ENCODE data around the gene CBX2. TPM values are rescaled to one million over a fixed set of nuclear protein-coding genes. Genes with fewer than 3 reads are reported as not detected.

The CBX2 gene
- total RNA-seq = 1 to 10 TPM; 2.8 to 3.3 TPM

DNA sequence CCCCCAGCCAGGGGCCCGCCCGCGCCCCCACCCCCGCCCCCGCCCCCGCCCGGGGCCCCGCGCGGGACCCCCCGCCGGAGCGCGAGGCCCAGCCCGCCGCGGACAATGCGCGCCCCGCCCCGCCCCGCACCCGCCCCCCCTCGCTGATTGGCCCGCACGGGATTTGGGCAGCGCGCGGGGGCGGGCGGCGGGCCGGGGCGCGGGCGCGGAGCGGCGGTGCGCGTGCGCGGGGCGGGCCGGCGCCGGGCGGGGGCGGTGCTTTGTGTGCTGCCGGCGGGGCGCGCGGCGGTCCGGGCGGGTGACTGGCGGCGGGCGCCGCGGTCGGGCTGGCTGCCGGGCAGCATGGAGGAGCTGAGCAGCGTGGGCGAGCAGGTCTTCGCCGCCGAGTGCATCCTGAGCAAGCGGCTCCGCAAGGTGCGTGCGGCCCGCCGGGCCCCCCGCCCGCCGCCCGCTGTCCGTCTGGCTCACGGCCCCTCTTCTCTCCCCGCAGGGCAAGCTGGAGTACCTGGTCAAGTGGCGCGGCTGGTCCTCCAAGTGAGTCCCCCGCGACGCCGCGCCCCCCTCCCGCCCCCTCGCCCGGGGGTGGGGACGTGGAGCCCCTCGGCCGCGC is at the start of gene CBX2:
TSS of gene CBX2 (plus strand) at position 255 of the 610 bp plus-strand sequence. CDS start at position 343, 88 bp downstream.
- peaks cover 5 to 6% of the 10 kb centered on the region in 2 donors for H3K36me3 Mint-ChIP-seq
- DNase-seq (ENCODE audit: low spot score in 2 of 2) (peak; percentile 89 to 90), ATAC-seq (peak; percentile 88 to 95)
- no peaks in the 10 kb centered on the region for H3K9me3 Mint-ChIP-seq
- H3K27ac Mint-ChIP-seq = peak within 1 kb of the TSS in 1 of 2 donors; percentile 82

DNA sequence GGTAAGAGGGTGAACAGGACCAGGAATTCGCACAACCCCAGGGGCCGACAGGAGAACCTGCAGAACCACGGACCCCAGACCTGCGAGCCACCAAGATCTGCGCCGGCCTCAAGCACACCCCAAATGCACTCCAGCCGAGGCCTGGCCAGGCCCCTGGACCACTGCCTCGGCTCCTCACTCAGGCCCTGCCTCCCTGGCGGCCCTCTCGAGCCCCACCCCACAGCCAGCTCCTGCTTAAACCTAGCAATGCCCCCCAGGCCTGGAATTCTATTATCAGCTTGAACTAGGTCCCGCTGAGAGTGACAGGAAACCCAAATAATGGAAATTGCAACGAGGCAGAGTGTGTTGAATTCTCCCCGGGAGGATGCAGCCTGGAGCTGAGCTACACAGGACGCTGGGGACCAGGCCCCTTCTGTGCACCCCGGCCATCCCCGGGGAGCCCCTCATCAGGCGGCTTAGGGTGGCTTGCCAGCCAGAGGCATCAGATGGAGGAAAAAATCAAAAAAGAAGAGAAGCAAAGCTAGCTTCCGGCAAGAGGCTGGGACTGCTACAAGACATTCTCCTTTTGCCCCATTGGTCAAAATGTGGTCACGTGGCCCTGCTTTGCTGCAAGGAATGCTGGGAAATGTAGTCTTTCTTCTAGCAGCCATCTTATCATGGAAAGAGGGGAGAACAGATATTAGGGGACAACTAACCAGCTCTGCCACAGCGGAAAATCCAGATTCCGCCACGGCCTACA is 49.6 kb upstream of the CBX2 start:
- DNase-seq (ENCODE audit: low spot score in 2 of 2) (peak; percentile 84 to 85), ATAC-seq (peak; percentile 92)
- H3K36me3 Mint-ChIP-seq = no peaks in the 10 kb centered on the region
- H3K9me3 Mint-ChIP-seq = peaks cover 0 to 3% of the 10 kb centered on the region in 2 donors
- H3K27ac Mint-ChIP-seq = peak overlapping the region; percentile 84 to 97

GRCh38 chr17:79728908-79729471 is 49.0 kb upstream of the CBX2 start:
- Mint-ChIP-seq H3K9me3 (peaks cover 0 to 3% of the 10 kb centered on the region in 2 donors), H3K36me3 (no peaks in the 10 kb centered on the region), H3K27ac (peak overlapping the region; percentile 84 to 87)
- DNase-seq (ENCODE audit: low spot score in 2 of 2) (no peak), ATAC-seq (peak in 1 of 2 donors; percentile 24)

DNA sequence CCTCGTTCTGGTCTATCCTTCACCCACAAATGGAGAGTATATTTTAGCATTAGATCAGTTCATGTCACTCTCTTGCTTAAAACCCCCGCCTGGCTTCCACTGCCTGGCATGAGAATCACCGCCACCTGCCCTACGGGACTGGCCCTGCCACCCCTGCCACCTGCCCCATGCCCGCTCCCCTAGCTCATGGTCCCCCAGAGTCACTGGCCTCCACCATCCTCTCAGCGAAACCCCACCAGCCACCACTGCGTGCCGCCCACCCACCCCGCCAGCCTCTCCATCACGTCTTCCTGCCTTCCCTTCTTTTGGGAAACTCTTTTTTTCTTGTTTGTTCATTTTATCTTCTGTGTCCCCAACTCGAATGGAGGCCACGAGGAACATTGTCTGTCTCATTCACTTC is 48.2 kb upstream of the CBX2 start:
- ATAC-seq (no peak), DNase-seq (ENCODE audit: low spot score in 2 of 2) (no peak)
- H3K9me3 Mint-ChIP-seq = peaks cover 0 to 3% of the 10 kb centered on the region in 2 donors
- H3K36me3 Mint-ChIP-seq = no peaks in the 10 kb centered on the region
- no peak overlapping the region for H3K27ac Mint-ChIP-seq

GRCh38 chr17:79730437-79730768 is 47.5 kb upstream of the CBX2 start:
- ATAC-seq (no peak), DNase-seq (ENCODE audit: low spot score in 2 of 2) (no peak)
- Mint-ChIP-seq H3K36me3 (no peaks in the 10 kb centered on the region), H3K9me3 (peaks cover 0 to 3% of the 10 kb centered on the region in 2 donors), H3K27ac (no peak overlapping the region)

DNA sequence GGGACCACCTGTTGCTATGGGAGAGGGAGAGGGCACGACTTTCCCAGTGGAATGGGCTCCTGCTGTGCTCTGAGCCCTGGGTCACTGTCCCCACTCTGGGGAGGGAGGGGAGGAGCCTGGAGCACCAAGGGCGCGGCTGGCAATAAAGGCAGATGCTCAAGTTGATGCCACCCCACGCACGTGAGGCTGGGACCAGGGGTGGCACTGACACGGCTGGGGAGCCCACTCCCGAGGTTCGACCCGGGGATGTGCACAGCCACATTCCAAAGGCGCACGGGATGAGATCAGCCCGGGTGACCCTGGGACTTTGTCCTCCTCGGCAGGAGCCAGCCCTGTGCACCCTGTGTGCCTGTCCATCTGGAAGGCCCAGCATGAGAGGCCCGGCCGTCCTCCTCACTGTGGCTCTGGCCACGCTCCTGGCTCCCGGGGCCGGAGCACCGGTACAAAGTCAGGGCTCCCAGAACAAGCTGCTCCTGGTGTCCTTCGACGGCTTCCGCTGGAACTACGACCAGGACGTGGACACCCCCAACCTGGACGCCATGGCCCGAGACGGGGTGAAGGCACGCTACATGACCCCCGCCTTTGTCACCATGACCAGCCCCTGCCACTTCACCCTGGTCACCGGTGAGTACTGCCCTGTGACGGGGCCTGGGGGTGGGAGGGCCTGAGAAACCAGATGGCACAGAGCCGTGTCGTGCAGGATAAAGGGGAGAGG is 47.0 kb upstream of the CBX2 start, which contains the start of gene ENPP7:
TSS of gene ENPP7 (plus strand) at position 175 of the 715 bp plus-strand sequence. CDS start at position 372, 197 bp downstream.
- DNase-seq (ENCODE audit: low spot score in 2 of 2) = no peak
- peaks cover 0 to 3% of the 10 kb centered on the region in 2 donors for H3K9me3 Mint-ChIP-seq
- ATAC-seq = no peak
- H3K27ac Mint-ChIP-seq = no peak within 1 kb of the TSS
- H3K36me3 Mint-ChIP-seq = no peaks in the 10 kb centered on the region

- DNase-seq (ENCODE audit: low spot score in 2 of 2) (no peak), ATAC-seq (no peak)
- H3K27ac Mint-ChIP-seq = peak overlapping the region; percentile 44 to 48
- H3K9me3 Mint-ChIP-seq = peaks cover 0 to 3% of the 10 kb centered on the region in 2 donors
- H3K36me3 Mint-ChIP-seq = no peaks in the 10 kb centered on the region
These were observed 45.7 kb upstream of the CBX2 start for GRCh38 chr17:79732254-79732653.

GRCh38 chr17:79732804-79733691 is 44.9 kb upstream of the CBX2 start:
- ATAC-seq (peak in 1 of 2 donors; percentile 43), DNase-seq (ENCODE audit: low spot score in 2 of 2) (no peak)
- Mint-ChIP-seq H3K9me3 (no peaks in the 10 kb centered on the region), H3K27ac (peak overlapping the region in 1 of 2 donors; percentile 48), H3K36me3 (no peaks in the 10 kb centered on the region)

DNA sequence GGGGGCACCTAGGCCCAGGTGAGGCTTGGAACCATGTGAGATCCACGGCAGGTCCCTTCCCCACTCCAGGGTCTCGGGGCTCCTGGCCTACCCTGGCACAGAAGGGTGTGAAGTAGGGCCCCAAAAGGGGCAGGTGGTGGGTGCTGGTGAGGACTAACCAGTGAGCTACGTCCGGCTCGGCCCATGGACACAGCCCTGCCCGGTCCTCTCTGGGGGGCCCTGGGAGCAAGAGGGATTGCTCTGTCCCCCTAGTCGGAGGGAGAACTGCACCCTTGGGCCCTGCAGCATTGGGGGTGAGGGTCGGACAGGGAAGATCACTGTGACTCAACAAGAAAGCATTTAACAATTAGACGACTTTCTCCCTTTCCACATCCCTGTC is 44.3 kb upstream of the CBX2 start:
- ATAC-seq = no peak
- no peak for DNase-seq (ENCODE audit: low spot score in 2 of 2)
- Mint-ChIP-seq H3K27ac (no peak overlapping the region), H3K9me3 (no peaks in the 10 kb centered on the region), H3K36me3 (no peaks in the 10 kb centered on the region)

DNA sequence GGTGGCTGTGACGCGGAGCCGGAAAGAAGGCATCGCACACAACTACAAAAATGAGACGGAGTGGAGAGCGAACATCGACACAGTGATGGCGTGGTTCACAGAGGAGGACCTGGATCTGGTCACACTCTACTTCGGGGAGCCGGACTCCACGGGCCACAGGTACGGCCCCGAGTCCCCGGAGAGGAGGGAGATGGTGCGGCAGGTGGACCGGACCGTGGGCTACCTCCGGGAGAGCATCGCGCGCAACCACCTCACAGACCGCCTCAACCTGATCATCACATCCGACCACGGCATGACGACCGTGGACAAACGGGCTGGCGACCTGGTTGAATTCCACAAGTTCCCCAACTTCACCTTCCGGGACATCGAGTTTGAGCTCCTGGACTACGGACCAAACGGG is 42.9 kb upstream of the CBX2 start:
- H3K36me3 Mint-ChIP-seq = no peaks in the 10 kb centered on the region
- H3K27ac Mint-ChIP-seq = no peak overlapping the region
- ATAC-seq (no peak), DNase-seq (ENCODE audit: low spot score in 2 of 2) (no peak)
- no peaks in the 10 kb centered on the region for H3K9me3 Mint-ChIP-seq

DNA sequence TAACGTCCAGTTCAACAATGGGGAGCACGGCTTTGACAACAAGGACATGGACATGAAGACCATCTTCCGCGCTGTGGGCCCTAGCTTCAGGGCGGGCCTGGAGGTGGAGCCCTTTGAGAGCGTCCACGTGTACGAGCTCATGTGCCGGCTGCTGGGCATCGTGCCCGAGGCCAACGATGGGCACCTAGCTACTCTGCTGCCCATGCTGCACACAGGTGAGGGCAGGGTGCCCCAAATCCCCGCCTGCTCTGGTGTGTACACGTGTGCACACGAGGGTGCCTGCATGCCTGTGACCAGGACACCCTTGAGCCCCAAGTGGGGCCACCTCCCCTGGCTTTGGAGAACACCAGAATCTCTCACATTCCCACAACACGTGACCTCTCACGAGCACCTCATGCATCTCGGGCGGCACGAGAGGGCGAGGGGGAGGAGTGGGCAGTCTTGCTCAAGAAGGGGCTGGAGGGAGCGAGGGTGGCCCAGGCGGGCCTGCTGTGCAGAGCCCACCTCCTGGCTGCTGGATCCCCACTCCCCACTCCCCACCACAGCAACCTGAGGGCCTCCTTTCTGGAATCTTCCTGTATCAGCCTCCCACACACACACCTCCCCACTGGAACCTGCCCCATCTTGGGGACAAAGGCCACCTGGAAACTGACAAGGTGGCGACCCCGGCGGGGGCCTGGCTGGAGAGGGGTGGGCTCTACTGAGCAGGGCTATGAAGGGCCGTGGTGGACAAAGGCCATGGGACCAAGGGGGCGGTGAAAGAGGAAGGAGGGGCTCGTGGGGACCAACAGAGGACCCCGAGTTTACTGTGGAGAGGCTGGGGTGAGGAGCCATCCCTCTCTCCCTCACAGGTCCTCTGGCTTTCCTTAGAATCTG is 40.7 kb upstream of the CBX2 start:
- H3K27ac Mint-ChIP-seq = no peak overlapping the region
- ATAC-seq (no peak), DNase-seq (ENCODE audit: low spot score in 2 of 2) (no peak)
- H3K9me3 Mint-ChIP-seq = no peaks in the 10 kb centered on the region
- H3K36me3 Mint-ChIP-seq = no peaks in the 10 kb centered on the region

GRCh38 chr17:79737922-79738578 is 39.9 kb upstream of the CBX2 start:
- Mint-ChIP-seq H3K27ac (no peak overlapping the region), H3K36me3 (no peaks in the 10 kb centered on the region), H3K9me3 (no peaks in the 10 kb centered on the region)
- ATAC-seq (no peak), DNase-seq (ENCODE audit: low spot score in 2 of 2) (no peak)

GRCh38 chr17:79738643-79739042 is 39.3 kb upstream of the CBX2 start:
- no peak for ATAC-seq
- Mint-ChIP-seq H3K9me3 (no peaks in the 10 kb centered on the region), H3K36me3 (no peaks in the 10 kb centered on the region), H3K27ac (no peak overlapping the region)
- no peak for DNase-seq (ENCODE audit: low spot score in 2 of 2)

- Mint-ChIP-seq H3K9me3 (no peaks in the 10 kb centered on the region), H3K36me3 (no peaks in the 10 kb centered on the region), H3K27ac (no peak overlapping the region)
- DNase-seq (ENCODE audit: low spot score in 2 of 2) (no peak), ATAC-seq (no peak)
These were observed 38.5 kb upstream of the CBX2 start for GRCh38 chr17:79739148-79740062.

Data from activated naive CD4-positive, alpha-beta T cell treated with anti-CD3 and anti-CD28 coated beads, Interleukin-2, amount 50 U/mL, for 72 hours (primary cell).